ENCODE results near the gene UNC93B1.

The UNC93B1 gene

GRCh38 chr11:68036141-68036716 lies 32.3 kb upstream of the UNC93B1 start:
- peak; percentile 9; the same call in 1 of the 2 replicates for TF ChIP-seq POLR2AphosphoS5 (IDR thresholded peaks at IDR 0.05; ENCODE audit: low read depth)
- TF ChIP-seq SPI1 (IDR thresholded peaks at IDR 0.05; ENCODE audit: borderline replicate concordance, low read depth): no peak
- TF ChIP-seq GABPA (IDR thresholded peaks at IDR 0.05; ENCODE audit: low read depth): no peak
- no peak for TF ChIP-seq REST (IDR thresholded peaks at IDR 0.05; ENCODE audit: insufficient replicate concordance, low read depth)
- peak; percentile 77 to 84 for DNase-seq (ENCODE audit: low read depth in 1 of 2, low spot score in 1 of 2)
- Histone ChIP-seq H3K27ac (replicated peaks) (peak overlapping the region; percentile 81), H3K27me3 (ENCODE audit: insufficient read depth, poor library complexity, severe bottlenecking) (no peaks in the 10 kb centered on the region), H3K4me3 (replicated peaks; ENCODE audit: insufficient read depth, low read length) (no peak overlapping the region)

GRCh38 chr11:68035266-68035876 lies 31.5 kb upstream of the UNC93B1 start:
- H3K4me3 ChIP-seq (replicated peaks; ENCODE audit: insufficient read depth, low read length): no peak overlapping the region
- H3K27ac ChIP-seq (replicated peaks): peak overlapping the region; percentile 81; the same call in 1 of the 2 replicates
- TF ChIP-seq REST (IDR thresholded peaks at IDR 0.05; ENCODE audit: insufficient replicate concordance, low read depth): no peak
- TF ChIP-seq CTCF (IDR thresholded peaks at IDR 0.05; ENCODE audit: insufficient read depth, low read length): no peak
- no peak for TF ChIP-seq SPI1 (IDR thresholded peaks at IDR 0.05; ENCODE audit: borderline replicate concordance, low read depth)
- TF ChIP-seq GABPA (IDR thresholded peaks at IDR 0.05; ENCODE audit: low read depth): no peak
- TF ChIP-seq POLR2AphosphoS5 (IDR thresholded peaks at IDR 0.05; ENCODE audit: low read depth): no peak
- H3K27me3 ChIP-seq (ENCODE audit: insufficient read depth, poor library complexity, severe bottlenecking): no peaks in the 10 kb centered on the region
- no peak for DNase-seq (ENCODE audit: low read depth in 1 of 2, low spot score in 1 of 2)

GRCh38 chr11:68033708-68034045 lies 29.8 kb upstream of the UNC93B1 start:
- no peak overlapping the region for H3K4me3 ChIP-seq (replicated peaks; ENCODE audit: insufficient read depth, low read length)
- TF ChIP-seq REST (IDR thresholded peaks at IDR 0.05; ENCODE audit: insufficient replicate concordance, low read depth) (no peak), CTCF (IDR thresholded peaks at IDR 0.05; ENCODE audit: insufficient read depth, low read length) (no peak), POLR2AphosphoS5 (IDR thresholded peaks at IDR 0.05; ENCODE audit: low read depth) (no peak), SPI1 (IDR thresholded peaks at IDR 0.05; ENCODE audit: borderline replicate concordance, low read depth) (no peak), GABPA (IDR thresholded peaks at IDR 0.05; ENCODE audit: low read depth) (no peak)
- no peaks in the 10 kb centered on the region for H3K27me3 ChIP-seq (ENCODE audit: insufficient read depth, poor library complexity, severe bottlenecking)
- H3K27ac ChIP-seq (replicated peaks): no peak overlapping the region
- DNase-seq (ENCODE audit: low read depth in 1 of 2, low spot score in 1 of 2): no peak

All from HL-60 (cell line).